HG03558 (cell line): Measurements from ENCODE around the gene NRG2.

Experiments
- ATAC-seq: cut with Tn5 transposase; IDR thresholded peaks from one replicate; pipeline ENCODE4 v1.9.1; 2021; ENCODE audit warnings: moderate number of reproducible peaks; ENCODE audit not compliant: unreplicated experiment; ENCODE audit errors: extremely low read depth

The NRG2 gene

GRCh38 chr5:140014751-140015150, 28.3 kb downstream of the NRG2 start:
- no peak for ATAC-seq

- ATAC-seq = no peak
Measured at GRCh38 chr5:140013536-140013935, 29.6 kb downstream of the NRG2 start.

GRCh38 chr5:140012443-140012842, 30.7 kb downstream of the NRG2 start:
- ATAC-seq = no peak

GRCh38 chr5:140011297-140011802, 31.7 kb downstream of the NRG2 start:
- peak; percentile 44 for ATAC-seq

GRCh38 chr5:140010798-140011197, 32.3 kb downstream of the NRG2 start:
- ATAC-seq = no peak

GRCh38 chr5:140007311-140007710, 35.8 kb downstream of the NRG2 start:
- no peak for ATAC-seq

GRCh38 chr5:140005145-140005591, 37.9 kb downstream of the NRG2 start:
- peak; percentile 87 for ATAC-seq

GRCh38 chr5:140004174-140004573, 38.9 kb downstream of the NRG2 start:
- no peak for ATAC-seq

- no peak for ATAC-seq
Measured at GRCh38 chr5:140003519-140003918, 39.6 kb downstream of the NRG2 start.

- no peak for ATAC-seq
Measured at GRCh38 chr5:140000332-140000731, 42.8 kb downstream of the NRG2 start.

- no peak for ATAC-seq
Measured at GRCh38 chr5:139998837-139999236, 44.3 kb downstream of the NRG2 start.

- no peak for ATAC-seq
Measured at GRCh38 chr5:139997276-139997675, 45.8 kb downstream of the NRG2 start.

- ATAC-seq = no peak
Measured at GRCh38 chr5:139995929-139996328, 47.2 kb downstream of the NRG2 start.

- no peak for ATAC-seq
Measured at GRCh38 chr5:139994234-139994633, 48.9 kb downstream of the NRG2 start.

GRCh38 chr5:139985733-139986132, 57.4 kb downstream of the NRG2 start:
- no peak for ATAC-seq

GRCh38 chr5:139985290-139985689, 57.8 kb downstream of the NRG2 start:
- ATAC-seq = no peak

GRCh38 chr5:139984816-139985215, 58.3 kb downstream of the NRG2 start:
- ATAC-seq = no peak

GRCh38 chr5:139982975-139983240, 60.2 kb downstream of the NRG2 start:
- no peak for ATAC-seq

- no peak for ATAC-seq
Measured at GRCh38 chr5:139982157-139982974, 60.7 kb downstream of the NRG2 start.

- ATAC-seq = no peak
Measured at GRCh38 chr5:139980765-139981164, 62.3 kb downstream of the NRG2 start.

- no peak for ATAC-seq
Measured at GRCh38 chr5:139979943-139980342, 63.2 kb downstream of the NRG2 start.

GRCh38 chr5:139979518-139979917, 63.6 kb downstream of the NRG2 start:
- no peak for ATAC-seq
